GM19468 (cell line): ENCODE data around the gene MAP3K12.
"Not testable (repeated sequence)": the region's sequence is repeated elsewhere in the genome, so short reads cannot be mapped to it uniquely, and the experiment has no call there.

Source experiments
- ATAC-seq: cut with Tn5 transposase; IDR thresholded peaks from one replicate; pipeline ENCODE4 v1.9.1; 2021; ENCODE audit warnings: mild to moderate bottlenecking, moderate library complexity, moderate number of reproducible peaks; ENCODE audit not compliant: unreplicated experiment; ENCODE audit errors: extremely low read depth

MAP3K12 gene

DNA sequence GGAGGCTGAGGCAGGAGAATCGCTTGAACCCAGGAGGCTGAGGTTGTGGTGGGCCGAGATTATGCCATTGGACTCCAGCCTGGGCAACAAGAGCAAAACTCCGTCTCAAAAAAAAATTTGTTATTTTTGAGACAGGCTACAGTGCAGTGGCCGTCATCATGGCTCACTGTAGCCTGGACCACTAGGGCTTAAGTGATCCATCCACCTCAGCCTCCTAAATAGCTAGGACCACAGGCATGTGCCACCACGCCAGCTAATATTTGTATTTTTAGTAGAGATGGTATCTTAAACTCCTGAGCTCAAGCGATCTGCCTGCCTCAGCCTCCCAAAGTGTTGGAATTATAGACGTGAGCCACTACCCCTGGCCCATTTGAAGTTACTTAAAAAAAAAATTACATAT is 48.3 kb downstream of the MAP3K12 start:
- ATAC-seq: no peak

DNA sequence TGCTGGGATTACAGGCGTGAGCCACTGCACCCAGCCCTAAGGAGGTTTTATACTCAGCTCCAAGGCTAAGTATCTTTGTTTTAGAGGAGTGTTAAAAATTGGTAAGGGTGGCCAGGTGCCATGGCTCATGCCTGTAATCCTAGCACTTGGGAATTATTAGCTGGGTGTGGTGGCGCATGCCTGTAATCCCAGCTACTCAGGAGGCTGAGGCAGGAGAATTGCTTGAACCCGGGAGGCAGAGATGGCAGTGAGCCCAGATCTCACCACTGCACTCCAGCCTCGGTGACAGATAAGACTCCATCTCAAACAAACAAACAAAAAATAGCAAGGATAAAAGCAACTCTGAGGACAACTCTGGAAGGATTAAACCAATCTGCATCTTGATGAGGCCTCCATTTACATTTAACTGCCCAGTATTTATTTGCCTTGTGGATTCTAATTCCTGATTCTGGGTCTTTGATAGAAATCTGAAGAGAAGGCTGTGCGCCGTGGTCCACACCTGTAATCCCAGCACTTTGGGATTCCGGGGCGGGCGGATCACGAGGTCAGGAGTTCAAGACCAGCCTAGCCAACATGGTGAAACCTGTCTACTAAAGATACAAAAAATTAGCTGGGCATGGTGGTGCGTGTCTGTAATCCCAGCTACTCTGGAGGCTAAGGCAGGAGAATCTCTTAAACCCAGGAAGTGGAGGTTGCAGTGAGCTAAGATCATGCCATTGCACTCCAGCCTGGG is 54.5 kb downstream of the MAP3K12 start:
- ATAC-seq: not testable (repeated sequence)

GRCh38 chr12:53443955-53444354 is 55.3 kb downstream of the MAP3K12 start:
- no peak for ATAC-seq

GRCh38 chr12:53441040-53441833 is 58.0 kb downstream of the MAP3K12 start, which contains the start of gene PRR13:
TSS of gene PRR13 (plus strand) at chr12:53441734. CDS start at chr12:53442715, 981 bp downstream.
- peak; percentile 95 for ATAC-seq

- not testable (repeated sequence) for ATAC-seq
Measured at GRCh38 chr12:53439582-53439981, 59.7 kb downstream of the MAP3K12 start.

GRCh38 chr12:53435326-53435725 is 63.9 kb downstream of the MAP3K12 start:
- ATAC-seq: not testable (repeated sequence)

DNA sequence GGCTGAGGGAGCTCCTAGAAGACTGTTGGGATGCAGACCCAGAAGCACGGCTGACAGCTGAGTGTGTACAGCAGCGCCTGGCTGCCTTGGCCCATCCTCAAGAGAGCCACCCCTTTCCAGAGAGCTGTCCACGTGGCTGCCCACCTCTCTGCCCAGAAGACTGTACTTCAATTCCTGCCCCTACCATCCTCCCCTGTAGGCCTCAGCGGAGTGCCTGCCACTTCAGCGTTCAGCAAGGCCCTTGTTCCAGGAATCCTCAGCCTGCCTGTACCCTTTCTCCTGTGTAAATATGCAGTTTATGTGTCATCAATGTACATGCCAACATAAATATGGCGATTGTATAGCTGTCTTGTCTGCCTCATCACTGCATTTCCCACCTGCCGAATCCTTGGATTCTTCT is 68.1 kb downstream of the MAP3K12 start:
- no peak for ATAC-seq

DNA sequence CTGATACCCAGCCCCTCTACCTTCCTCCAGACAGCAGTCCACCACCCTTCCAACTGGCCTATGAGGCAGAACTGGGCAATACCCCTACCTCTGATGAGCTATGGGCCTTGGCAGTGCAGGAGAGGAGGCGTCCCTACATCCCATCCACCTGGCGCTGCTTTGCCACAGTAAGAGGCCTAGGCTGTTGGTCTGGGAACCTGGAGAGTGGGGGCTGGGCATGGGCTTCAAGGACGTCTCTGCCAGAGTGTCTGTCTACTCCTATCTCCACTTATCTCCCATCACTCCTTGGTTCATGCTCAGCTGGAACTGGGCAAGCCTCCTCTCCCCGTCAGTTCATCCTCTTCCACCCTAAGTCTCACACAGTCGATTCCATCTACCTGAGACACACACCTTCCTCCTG is 69.1 kb downstream of the MAP3K12 start:
- no peak for ATAC-seq
